ENCODE measurements around the gene PHLDB2.
"Not testable (repeated sequence)": the region's sequence is repeated elsewhere in the genome, so short reads cannot be mapped to it uniquely, and the experiment has no call there.

Gene PHLDB2

DNA sequence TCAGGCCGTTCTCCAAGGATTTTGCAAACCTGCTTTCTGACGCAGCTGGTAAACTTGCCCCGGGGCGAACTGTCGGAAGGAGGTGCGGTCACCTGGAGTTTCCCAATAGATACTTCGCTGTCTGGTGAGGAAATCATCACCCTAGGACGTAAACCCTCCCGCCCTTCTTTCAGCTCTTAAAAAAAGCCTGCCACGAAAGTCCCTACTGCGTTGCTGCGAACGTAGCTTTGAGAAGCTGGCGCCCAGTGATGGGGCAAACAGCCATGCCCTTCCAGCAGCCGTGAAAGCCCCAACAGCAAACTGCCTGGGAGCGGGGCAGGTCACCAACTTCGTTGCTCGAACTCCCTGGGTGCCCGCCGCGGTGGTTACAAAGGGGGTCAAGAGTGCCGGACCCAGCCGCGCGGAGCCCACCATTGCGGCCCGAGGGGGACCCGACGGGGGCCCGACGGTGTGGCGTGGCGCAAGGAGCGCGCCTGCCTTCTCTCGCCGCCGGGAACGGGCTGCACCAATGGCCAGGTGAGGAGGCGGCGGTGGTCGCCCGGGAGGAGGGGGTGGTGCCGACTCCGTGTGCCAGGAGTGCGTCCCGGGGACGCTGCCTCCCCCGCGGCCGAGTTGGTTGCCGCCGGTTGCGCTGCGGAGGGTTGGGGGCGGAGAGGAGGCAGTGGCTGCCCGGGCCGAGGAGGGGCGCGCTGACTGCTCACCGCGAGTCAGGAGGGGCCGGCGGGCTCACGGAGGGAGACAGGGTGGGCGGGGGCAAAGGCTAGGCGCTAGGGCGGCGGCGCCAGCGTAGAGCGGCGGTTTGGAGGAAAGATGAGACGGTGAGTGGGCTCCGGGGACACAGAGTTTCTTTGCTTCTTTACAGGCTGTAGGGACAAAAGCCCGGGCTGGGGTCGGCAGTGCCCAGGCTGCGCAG is at the start of gene PHLDB2:
Gene PHLDB2 (plus strand): TSS at position 205 of the 913 bp plus-strand sequence. CDS start 24,813 bp downstream, outside the sequence.
- peak in 1 of 2 donors; percentile 40 for DNase-seq (ENCODE audit: extremely low read depth in 1 of 2, low read depth in 1 of 2)

DNA sequence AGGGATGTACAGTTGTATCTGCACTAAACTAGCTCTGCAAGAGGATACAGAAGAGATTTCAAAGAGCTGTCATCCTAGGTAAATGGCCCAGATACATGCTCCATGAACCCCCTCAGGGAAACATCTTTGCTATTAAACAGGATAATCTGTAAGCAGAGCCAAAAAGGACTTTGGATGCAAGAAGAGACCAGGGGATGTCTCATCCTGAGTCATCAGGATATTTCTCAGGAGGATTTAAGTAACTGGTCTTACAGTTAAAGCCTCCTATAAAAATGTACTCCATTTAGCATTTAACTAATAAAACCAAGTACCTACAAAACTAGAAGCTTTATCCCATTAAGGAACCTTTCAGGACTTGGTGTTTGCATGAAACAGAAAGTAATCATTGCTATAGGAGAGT is 48.2 kb upstream of the PHLDB2 start:
- DNase-seq (ENCODE audit: extremely low read depth in 1 of 2, low read depth in 1 of 2) = no peak

DNA sequence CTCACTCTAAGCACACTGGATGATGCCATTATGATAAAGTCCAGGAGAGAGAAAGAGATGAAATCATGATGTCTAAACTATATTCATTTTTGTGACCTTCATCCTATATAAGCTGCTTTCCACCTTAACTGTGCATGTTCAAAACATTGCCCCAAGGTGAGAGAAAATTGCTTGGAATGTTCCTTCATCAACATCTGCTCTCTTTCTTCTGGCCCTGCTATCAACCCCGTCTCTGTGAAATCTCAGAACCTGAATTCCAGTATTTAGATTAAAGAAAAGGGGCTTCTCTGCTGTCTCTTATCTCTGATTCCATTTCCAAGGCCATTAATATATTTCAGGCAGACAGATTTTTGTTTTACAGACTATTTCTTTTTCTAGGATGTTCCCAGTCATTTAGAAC is 47.3 kb upstream of the PHLDB2 start:
- no peak for DNase-seq (ENCODE audit: extremely low read depth in 1 of 2, low read depth in 1 of 2)

DNA sequence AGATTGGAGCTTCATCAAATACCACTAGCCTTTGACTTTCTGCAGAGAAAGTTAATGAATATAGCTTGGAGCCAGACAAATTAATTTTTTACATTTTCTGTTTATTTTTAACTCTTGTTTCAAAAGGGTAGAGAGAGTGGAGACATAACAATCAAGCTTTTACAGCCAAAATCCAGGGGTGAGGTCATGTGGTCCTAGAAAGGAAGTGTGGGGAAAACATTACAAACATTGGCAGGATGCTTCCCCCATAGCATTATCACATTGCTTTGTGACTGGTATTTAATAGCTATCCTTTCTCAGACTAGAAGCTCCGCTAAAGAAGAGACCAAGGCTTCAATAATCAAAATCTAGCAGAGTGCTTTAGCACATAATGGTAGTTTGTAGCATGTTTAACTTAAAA is 46.4 kb upstream of the PHLDB2 start:
- DNase-seq (ENCODE audit: extremely low read depth in 1 of 2, low read depth in 1 of 2) = no peak

DNA sequence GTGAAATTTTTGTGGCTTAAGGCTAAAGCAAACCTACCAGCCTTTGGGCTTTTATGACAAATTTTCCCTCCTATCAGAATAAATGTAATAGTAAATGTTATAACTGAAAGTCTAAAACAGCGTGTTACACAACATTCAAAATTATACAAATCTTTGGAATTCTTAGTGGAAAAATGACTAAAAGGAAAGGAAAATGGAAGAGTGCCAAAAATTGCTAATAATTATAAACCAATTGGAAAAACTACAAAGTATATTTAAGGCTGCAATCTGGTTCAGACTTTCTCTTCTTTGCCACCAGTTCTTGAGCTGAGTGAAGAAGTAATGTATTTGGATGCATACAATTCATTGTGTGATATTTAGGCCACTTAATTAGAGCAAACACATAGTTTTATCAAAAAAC is 45.6 kb upstream of the PHLDB2 start:
- DNase-seq (ENCODE audit: extremely low read depth in 1 of 2, low read depth in 1 of 2) = no peak

DNA sequence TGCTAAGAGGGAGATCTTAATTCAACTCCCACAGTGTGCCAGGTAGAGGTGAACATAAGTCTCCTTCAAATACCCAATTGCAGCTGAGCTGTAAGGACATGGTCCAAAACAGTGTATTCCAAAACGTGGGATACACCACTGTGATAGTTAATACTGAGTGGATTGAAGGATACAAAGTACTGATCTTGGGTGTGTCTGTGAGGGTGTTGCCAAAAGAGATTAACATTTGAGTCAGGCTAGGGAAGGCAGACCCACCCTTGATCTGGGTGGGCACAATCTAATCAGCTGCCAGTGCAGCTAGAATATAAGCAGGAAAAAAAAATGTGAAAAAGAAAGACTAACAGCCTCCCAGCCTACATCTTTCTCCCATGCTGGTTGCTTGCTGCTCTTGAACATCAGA is 45.1 kb upstream of the PHLDB2 start:
- DNase-seq (ENCODE audit: extremely low read depth in 1 of 2, low read depth in 1 of 2) = no peak

DNA sequence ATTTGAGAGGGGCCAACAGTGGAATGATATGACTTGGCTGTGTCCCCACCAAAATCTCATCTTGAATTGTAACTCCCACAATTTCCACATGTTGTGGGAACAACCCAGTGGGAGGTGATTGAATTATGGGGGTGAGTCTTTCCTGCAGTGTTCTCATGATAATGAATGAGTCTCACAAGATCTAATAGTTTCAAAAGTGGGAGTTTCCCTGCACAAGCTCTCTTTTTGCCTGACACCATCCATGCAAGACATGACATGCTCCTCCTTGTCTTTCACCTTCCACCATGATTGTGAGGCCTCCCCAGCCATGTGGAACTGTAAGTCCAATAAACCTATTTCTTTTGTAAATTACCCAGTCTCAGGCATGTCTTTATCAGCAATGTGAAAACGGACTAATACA is 42.3 kb upstream of the PHLDB2 start:
- not testable (repeated sequence) for DNase-seq (ENCODE audit: extremely low read depth in 1 of 2, low read depth in 1 of 2)

DNA sequence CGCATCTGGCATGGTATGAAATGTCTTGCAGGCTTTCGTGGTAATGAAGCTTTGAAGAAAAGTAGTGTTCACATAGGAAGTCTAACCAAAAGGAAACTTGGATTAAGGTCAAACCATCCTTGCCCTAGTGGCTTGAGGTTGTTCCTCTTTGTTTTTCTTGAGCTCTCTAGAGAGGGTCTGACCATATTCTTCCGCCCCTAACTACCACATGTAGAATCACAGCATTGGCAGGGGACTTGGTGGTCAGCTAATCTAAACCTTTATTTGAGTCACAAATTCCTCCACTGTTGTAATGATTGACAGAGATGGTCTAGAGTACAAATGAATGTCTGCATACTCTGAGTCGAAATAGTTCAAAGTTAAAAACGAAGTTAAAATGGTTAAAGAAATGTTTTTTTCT is 39.1 kb upstream of the PHLDB2 start:
- DNase-seq (ENCODE audit: extremely low read depth in 1 of 2, low read depth in 1 of 2) = no peak

DNA sequence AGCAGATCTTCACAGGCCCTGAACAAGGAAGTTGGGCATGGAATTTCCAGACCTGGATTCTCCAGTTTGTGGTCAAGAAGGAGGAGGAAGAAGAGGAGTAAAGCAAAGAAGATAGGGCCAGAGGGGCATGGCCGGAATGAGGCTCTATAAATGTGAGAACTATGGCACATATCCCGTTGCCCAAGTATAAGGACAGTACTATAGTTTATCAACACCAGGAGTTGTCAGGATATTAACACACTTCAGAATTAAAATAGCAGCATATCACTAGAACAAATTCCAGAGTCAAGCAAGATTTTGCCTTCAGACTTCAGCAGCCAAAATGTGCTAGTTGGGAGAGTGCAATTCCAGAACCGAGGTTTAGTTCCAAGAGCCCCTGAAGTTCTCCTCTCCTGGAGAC is 38.4 kb upstream of the PHLDB2 start:
- DNase-seq (ENCODE audit: extremely low read depth in 1 of 2, low read depth in 1 of 2) = no peak

DNA sequence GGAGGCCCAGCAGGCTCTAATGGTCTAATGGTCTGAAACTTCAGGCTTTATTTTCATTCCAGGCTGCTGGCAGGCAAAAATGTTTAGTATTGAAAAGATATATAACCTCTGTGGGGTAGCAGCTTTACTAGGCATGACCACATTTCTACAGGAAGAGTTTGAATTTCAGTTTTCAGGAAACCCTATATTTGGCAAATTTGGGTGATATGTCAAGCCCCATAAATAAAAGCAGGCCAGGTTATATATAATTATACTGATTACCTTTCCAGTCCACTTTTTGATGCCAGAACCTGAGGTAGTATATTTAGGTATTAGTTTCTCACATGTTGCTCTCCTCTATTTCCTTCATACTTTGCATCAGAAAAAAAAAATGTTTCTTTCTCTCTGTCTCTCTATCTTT is 37.2 kb upstream of the PHLDB2 start:
- DNase-seq (ENCODE audit: extremely low read depth in 1 of 2, low read depth in 1 of 2) = no peak

DNA sequence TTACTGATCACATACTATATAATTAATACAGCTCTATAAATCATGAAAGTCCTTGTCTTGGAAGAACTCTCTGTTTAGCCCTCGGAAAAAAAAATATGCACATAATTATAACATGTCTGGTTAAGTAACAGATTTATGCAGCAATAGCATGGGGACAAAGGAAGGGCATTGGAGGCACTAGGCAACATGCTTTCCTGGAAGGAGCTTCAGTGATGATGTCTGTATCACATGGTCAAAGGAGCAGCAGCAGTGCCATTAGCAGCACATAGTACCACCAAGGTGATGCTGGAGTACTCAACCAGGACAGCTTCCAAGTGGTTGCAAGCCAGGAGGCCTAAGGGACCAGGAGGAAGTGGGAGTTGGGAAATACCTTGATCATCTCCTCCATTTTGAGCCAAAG is 36.3 kb upstream of the PHLDB2 start:
- no peak for DNase-seq (ENCODE audit: extremely low read depth in 1 of 2, low read depth in 1 of 2)

DNA sequence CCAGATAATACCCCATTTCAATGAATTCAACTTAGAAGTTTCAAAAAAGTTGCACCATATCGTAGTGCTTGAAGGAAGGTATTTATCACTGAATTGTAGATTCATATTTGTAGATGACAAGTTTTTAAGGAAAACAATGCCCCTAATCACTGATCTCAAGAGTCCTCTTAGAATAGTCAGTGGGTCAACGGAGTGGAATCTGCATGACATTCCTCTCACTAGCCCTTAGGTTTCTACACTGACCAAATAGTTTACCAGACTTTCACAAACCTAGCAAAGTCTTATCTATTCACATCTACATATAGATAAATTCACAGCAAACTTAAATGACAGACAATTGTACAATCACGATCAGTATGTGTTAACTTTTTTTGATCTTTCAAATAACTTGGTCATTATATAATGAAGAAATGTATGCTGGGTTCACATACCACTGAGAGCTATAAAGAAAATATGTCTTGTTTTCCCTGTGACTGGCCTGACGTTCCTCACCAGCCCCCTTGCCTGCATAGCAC is 35.7 kb upstream of the PHLDB2 start:
- no peak for DNase-seq (ENCODE audit: extremely low read depth in 1 of 2, low read depth in 1 of 2)

DNA sequence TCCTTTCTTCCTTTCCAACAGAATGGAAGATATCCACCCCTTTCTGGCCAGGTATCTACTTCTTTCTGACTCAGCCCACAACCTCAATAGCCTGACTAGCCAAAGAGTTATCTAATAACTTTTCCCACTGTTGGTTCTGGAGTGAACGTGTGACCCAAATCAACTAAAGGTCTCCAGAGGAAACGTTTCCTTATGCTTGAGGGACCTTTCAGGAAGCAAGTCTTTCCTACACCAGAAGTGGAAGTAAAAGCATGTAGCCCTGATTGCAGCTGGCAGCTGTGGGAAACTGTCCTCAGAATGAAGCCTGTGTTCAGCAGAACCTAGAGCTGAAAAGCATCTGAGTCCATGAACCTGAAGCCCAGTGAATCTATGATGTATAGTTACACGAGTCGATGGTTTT is 34.7 kb upstream of the PHLDB2 start:
- no peak for DNase-seq (ENCODE audit: extremely low read depth in 1 of 2, low read depth in 1 of 2)

DNA sequence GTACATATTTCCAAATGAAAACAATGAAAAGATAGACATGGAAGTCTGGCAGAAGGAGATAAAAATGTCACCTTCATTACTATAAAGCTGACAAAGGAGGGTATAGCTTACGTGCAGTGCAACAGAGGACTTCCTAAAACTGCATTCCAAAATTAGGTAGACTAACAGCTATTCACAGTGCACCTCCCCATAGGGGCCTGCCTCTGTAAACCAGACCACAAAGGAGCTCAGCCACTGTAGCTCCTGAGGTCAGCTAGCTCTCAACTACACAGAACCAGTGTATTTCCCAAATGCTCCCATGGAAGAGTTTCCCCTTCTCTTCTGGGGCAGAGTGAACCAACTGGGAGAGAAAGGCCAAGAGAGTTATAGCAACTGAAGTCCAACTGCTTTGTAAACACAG is 31.2 kb upstream of the PHLDB2 start:
- no peak for DNase-seq (ENCODE audit: extremely low read depth in 1 of 2, low read depth in 1 of 2)

DNA sequence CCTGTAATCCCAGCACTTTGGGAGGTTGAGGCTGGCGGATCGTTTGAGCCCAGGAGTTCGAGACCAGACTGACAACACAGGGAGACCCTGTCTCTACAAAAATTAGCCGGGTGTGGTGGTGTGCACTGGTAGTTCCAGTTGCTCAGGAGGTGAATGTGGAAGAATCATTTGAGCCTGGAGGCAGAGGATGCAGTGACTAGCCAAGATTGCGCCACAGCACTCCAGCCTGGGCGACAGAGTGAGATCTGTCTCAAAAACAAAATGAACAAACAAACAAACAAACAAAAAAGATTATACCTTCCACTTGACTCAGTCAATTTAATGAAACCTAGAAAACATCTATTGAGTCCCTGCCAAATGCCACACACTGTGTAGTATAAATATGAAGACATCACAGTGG is 30.5 kb upstream of the PHLDB2 start:
- no peak for DNase-seq (ENCODE audit: extremely low read depth in 1 of 2, low read depth in 1 of 2)

DNA sequence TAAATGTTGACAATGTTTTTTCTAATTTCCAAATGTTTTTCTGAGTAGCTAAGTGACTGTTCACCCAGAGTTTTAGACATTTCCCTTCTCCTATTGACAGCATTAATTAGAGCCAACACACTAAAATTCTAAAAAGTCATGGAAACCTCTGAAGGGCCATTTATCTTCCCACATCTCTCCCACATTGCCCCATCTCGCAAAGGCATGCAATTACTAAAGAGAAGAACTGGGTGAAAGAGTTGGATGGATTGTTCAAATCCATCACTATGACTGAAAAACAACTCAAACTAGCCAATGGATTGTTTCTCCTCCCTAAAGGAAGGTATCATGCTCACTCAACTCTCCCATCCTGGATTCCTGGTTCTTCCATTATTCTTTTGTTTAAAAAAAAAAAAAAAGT is 30.0 kb upstream of the PHLDB2 start:
- DNase-seq (ENCODE audit: extremely low read depth in 1 of 2, low read depth in 1 of 2) = no peak

DNA sequence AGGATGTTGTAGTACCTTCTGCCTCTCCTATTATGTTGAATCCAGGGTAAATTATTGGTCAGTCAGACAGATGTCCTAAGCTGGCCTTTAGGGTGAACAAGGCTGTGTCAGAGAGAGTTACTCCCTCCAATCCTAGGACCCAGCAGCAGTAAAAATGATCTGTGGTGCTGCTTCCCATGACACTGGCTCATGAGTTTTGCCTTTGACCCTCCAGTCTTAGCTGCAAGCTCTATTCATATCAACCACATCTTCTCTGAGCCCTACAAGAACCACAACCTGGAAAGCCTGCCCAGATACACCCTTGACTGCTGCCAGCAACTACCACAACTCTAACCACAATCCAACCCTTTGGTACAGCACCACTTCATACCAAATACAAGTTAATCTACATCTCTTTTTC is 27.2 kb upstream of the PHLDB2 start:
- DNase-seq (ENCODE audit: extremely low read depth in 1 of 2, low read depth in 1 of 2) = peak in 1 of 2 donors; percentile 5

DNA sequence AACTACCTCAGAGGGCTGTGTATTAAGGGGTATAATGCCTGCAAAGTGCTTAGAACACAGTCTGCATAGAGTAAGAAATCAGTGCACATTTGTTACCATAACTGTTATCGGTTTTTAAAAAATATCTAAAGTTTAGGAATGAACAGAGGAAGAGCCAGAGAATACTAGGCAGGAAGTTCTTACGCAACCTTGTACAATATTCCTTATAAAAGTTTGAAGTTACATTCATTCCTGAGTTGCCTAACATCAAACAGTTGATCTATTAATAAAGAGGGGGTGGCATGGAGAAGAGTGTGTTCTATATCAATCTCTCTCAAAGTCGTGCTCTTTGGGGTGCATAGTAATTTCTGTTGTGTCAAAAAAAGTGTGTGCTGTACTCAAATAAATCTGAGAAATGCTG is 22.0 kb upstream of the PHLDB2 start:
- DNase-seq (ENCODE audit: extremely low read depth in 1 of 2, low read depth in 1 of 2) = no peak

DNA sequence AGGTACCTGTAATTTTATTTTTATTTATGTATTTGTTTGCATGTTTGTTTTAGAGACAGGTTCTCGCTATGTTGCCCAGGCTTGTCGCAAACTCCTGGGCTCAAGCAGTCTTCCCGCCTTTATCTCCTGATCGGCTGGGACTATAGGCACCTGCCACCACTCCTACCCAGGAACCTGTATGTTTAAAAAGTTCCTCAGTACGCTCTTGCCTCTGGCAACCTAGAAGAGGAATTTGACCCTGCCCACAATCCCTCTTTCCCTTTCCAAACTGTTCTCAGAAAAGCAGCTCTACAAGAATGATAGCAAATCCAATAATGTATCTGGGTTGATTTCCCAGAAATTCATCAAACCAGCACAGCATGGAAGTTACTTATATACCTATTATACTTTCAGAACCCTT is 20.9 kb upstream of the PHLDB2 start:
- DNase-seq (ENCODE audit: extremely low read depth in 1 of 2, low read depth in 1 of 2) = no peak

DNA sequence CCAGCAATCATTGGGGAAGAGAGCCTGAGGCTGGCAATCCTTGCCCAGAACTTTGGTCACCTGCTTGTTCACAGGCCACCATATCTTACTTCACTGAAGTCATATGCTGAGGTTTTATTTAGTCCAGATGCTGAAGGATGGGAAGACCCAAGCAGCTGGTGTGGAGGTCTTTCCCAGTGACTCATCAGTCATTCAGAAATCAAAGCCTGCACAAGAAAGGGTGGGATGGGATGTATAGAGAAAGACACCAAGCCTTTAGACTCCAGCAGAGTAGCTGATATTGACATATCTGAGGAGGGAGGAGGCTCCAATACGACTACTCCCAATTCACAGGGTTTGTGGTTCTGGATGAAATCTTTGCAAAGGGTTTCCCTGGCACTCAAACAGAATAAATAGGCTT is 13.0 kb upstream of the PHLDB2 start:
- DNase-seq (ENCODE audit: extremely low read depth in 1 of 2, low read depth in 1 of 2) = no peak

DNA sequence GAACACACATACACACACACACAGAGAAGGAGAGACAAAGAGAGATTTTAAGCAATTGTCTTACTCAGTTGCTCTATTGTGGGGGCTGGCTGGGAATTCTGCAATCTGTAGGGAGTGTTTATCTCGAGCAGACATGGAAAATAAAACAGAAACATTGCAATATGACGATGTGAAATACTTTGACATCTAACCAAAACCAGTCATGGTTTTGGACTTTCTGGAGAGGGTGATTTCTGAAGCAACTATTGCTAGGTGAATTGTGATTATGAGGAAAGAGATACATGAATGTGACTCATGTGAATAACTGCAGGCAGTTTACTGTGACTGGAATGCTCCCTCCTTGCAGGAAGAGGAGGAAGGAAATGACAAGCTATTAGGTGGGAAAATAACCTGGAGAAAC is 12.3 kb upstream of the PHLDB2 start:
- DNase-seq (ENCODE audit: extremely low read depth in 1 of 2, low read depth in 1 of 2) = no peak

DNA sequence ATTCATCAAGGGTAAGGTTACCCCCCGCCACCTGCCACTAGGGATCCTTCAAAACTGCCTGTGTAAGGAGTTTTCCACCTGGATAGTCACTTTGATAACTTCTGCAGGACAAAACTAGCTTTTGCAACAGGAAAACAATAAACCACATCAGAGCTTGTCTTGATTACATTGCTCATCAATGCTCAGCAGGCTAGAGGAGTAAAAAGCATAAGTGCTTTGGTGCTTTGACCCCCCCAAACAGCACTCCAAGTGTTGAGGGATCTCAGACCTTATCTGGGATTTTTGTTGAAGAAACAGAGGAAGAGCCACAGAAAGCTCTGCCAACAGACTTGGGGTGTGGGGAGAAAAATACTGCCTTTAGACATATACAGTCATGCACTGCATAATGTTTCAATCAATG is 10.8 kb upstream of the PHLDB2 start:
- DNase-seq (ENCODE audit: extremely low read depth in 1 of 2, low read depth in 1 of 2) = no peak

DNA sequence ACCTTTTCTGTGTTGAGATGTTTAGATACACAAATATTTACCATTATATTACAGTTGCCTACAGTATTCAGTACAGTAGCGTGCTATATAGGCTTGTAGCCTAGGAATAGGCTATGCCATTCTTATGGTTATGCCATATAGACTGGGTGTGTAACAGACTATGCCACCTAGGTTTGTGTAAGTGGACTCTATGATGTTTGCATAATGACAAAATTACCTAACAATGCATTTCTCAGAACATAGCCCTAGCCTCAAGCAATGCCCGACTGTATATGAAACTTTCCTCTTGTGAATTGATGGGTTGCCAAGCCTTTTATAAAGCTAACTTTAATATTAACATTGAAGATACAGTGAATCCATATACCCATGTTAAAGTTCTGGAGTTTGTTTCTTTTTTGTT is 10.3 kb upstream of the PHLDB2 start:
- DNase-seq (ENCODE audit: extremely low read depth in 1 of 2, low read depth in 1 of 2) = no peak
